MM.1S (cell line): ENCODE data around the gene LNP1.

ENCODE experiments used
- DNase-seq: peaks from one replicate; pipeline ENCODE4 v3.0.0-alpha.2; 2015
- H2AFZ ChIP-seq: fragments of 300-600 bp; sonication (generic); 2 replicates; pipeline ENCODE4 v1.6.0; 2016; ENCODE audit warnings: antibody characterized with exemption, low read length
- H3F3A ChIP-seq: fragments of 300-600 bp; sonication (generic); 2 replicates; pipeline ENCODE4 v1.6.1; 2016; ENCODE audit warnings: mild to moderate bottlenecking, antibody characterized with exemption, low read length, moderate library complexity, mixed read lengths; ENCODE audit not compliant: insufficient read depth
- H3K27ac ChIP-seq: fragments of 300-600 bp; sonication (generic); 2 replicates; pipeline ENCODE4 v1.5.1; 2016; ENCODE audit warnings: mild to moderate bottlenecking, low read length
- H3K27me3 ChIP-seq: fragments of 300-600 bp; sonication (generic); replicated peaks from 2 replicates; pipeline ENCODE4 v1.6.0; 2016; ENCODE audit warnings: low read length; ENCODE audit not compliant: insufficient read depth
- H3K36me3 ChIP-seq: fragments of 300-600 bp; sonication (generic); replicated peaks from 2 replicates; pipeline ENCODE4 v1.6.1; 2016; ENCODE audit warnings: mild to moderate bottlenecking, low read length, mixed read lengths; ENCODE audit not compliant: insufficient read depth
- H3K4me1 ChIP-seq: fragments of 300-600 bp; sonication (generic); 2 replicates; pipeline ENCODE4 v1.6.1; 2016; ENCODE audit warnings: low read length, mixed read lengths
- H3K4me2 ChIP-seq: fragments of 300-600 bp; sonication (generic); 2 replicates; pipeline ENCODE4 v1.6.0; 2016; ENCODE audit warnings: low read depth, low read length
- H3K4me3 ChIP-seq: fragments of 300-600 bp; sonication (generic); 2 replicates; pipeline ENCODE4 v1.5.1; 2016; ENCODE audit warnings: low read length, mixed read lengths
- H3K79me2 ChIP-seq: fragments of 300-600 bp; sonication (generic); 2 replicates; pipeline ENCODE4 v1.6.1; 2016; ENCODE audit warnings: mixed run types, low read length, mixed read lengths
- H3K9ac ChIP-seq: fragments of 300-600 bp; sonication (generic); 2 replicates; pipeline ENCODE4 v1.6.1; 2016; ENCODE audit warnings: low read length, mixed read lengths
- H3K9me2 ChIP-seq: fragments of 300-600 bp; sonication (generic); replicated peaks from 2 replicates; pipeline ENCODE4 v1.6.1; 2016; ENCODE audit warnings: mild to moderate bottlenecking, low read length, mixed read lengths; ENCODE audit not compliant: insufficient read depth
- H3K9me3 ChIP-seq: fragments of 300-600 bp; sonication (generic); replicated peaks from 2 replicates; pipeline ENCODE4 v1.6.1; 2016; ENCODE audit warnings: mild to moderate bottlenecking, low read length, mixed read lengths; ENCODE audit not compliant: insufficient read depth
- H4K20me1 ChIP-seq: fragments of 300-600 bp; sonication (generic); 2 replicates; pipeline ENCODE4 v1.6.1; 2016; ENCODE audit warnings: mild to moderate bottlenecking, low read length, moderate library complexity, mixed read lengths; ENCODE audit not compliant: insufficient read depth
- EZH2 ChIP-seq: fragments of 300-600 bp; sonication (generic); optimal IDR thresholded peaks from 2 replicates; pipeline ENCODE3; 2017; ENCODE audit warnings: low read depth, mild to moderate bottlenecking, antibody characterized with exemption, low read length, mixed read lengths
- EZH2phosphoT487 ChIP-seq: fragments of 300-600 bp; sonication (generic); IDR thresholded peaks from 2 replicates; pipeline ENCODE4 v1.6.1; 2018; ENCODE audit warnings: antibody characterized with exemption, low read length
- TF ChIP-seq, protein P1 (sequence below): fragments of 300-600 bp; sonication (generic); IDR thresholded peaks from 2 replicates; pipeline ENCODE4 v1.5.1; 2016; ENCODE audit warnings: antibody characterized with exemption, low read length, mixed read lengths

LNP1 gene

DNA sequence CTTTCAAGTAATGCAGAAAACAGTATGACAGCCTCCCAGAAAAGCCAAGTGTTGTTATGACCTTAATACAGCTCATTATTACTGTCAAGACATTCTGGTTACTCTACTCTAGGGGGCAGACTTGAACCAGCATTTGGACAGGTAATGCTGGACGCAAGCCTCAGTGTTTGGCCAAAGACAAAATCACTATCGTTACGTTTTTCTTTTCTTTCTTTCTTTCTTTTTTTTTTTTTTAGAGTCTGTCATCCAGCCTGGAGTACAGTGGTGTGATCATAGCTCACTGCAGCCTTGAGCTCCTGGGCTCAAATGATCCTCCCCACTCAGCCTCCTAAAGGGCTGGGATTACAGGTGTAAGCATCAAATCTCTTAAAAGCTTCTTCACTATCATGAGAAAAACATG, 61.7 kb downstream of the LNP1 start:
- Histone ChIP-seq H3K27ac (no peak overlapping the region), H2AFZ (peak overlapping the region; percentile 30), H3K4me3 (no peak overlapping the region), H3K27me3 (no peaks in the 10 kb centered on the region), H3K4me2 (no peak overlapping the region; the same call in 1 of the 2 replicates), H3K9ac (no peak overlapping the region), H3K79me2 (no peaks in the 10 kb centered on the region), H3K9me3 (no peaks in the 10 kb centered on the region), H3K4me1 (peaks cover 6% of the 10 kb centered on the region; the same call in 1 of the 2 replicates), H4K20me1 (no peaks in the 10 kb centered on the region), H3K36me3 (no peaks in the 10 kb centered on the region), H3F3A (no peaks in the 10 kb centered on the region), H3K9me2 (no peaks in the 10 kb centered on the region)
- DNase-seq: peak; percentile 74
- TF ChIP-seq, protein P1, sequence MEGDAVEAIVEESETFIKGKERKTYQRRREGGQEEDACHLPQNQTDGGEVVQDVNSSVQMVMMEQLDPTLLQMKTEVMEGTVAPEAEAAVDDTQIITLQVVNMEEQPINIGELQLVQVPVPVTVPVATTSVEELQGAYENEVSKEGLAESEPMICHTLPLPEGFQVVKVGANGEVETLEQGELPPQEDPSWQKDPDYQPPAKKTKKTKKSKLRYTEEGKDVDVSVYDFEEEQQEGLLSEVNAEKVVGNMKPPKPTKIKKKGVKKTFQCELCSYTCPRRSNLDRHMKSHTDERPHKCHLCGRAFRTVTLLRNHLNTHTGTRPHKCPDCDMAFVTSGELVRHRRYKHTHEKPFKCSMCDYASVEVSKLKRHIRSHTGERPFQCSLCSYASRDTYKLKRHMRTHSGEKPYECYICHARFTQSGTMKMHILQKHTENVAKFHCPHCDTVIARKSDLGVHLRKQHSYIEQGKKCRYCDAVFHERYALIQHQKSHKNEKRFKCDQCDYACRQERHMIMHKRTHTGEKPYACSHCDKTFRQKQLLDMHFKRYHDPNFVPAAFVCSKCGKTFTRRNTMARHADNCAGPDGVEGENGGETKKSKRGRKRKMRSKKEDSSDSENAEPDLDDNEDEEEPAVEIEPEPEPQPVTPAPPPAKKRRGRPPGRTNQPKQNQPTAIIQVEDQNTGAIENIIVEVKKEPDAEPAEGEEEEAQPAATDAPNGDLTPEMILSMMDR: peak; percentile 77
- TF ChIP-seq EZH2: no peak

GRCh38 chr3:100463646-100464155, 62.4 kb downstream of the LNP1 start:
- Histone ChIP-seq H4K20me1 (no peaks in the 10 kb centered on the region), H3K36me3 (no peaks in the 10 kb centered on the region), H3K79me2 (no peaks in the 10 kb centered on the region), H3K9me2 (no peaks in the 10 kb centered on the region), H3K4me3 (no peak overlapping the region), H3K4me1 (peaks cover 6% of the 10 kb centered on the region; the same call in 1 of the 2 replicates), H3K27ac (no peak overlapping the region), H3F3A (no peaks in the 10 kb centered on the region), H3K9ac (no peak overlapping the region), H3K4me2 (no peak overlapping the region), H2AFZ (peak overlapping the region; percentile 30; the same call in 1 of the 2 replicates), H3K27me3 (no peaks in the 10 kb centered on the region), H3K9me3 (no peaks in the 10 kb centered on the region)
- TF ChIP-seq, protein P1: no peak
- TF ChIP-seq EZH2phosphoT487 (no peak), EZH2 (no peak)
- no peak for DNase-seq

DNA sequence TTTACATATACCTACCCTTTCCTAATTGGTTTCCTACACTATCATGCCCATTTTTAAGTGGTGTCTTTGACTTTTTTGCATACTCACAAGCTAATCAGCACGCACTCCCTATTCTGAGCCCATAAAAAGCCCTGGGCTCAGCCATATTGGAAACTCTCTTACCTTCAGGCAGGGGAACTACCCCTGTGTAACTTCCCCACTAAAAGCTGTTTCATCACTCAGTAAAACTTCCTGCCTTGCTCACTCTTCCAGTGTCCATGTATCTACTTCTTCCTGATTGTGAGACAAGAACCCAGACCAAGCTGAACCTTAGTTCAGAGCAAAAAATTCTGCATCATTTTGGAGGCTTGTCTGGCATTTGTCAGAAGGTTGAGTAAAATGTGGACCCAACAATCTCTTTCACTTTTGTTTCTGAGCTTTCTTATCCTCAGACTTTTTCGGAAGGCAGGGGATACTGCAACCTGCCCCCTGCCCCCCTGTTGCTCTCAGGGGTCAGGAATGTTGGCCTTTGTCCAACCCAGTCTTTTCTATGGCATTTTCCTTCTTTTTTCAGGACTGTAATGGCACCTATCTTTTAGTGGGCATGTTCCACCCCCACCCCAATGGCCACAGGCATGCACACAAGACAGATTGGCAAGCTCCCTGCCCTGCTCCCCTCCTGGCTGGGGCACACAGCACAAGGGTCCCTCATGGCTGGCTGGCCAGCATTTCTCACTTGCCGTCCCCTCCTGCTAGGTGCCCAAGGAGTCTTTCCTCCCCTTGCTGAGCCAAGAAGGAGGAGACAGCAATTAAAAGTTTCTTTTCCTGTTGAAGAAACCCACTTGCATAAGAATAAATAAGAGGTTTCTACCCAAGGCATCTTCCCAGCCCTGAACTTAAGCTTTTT, 64.8 kb downstream of the LNP1 start:
- H3K36me3 ChIP-seq: no peaks in the 10 kb centered on the region
- H3K27me3 ChIP-seq: no peaks in the 10 kb centered on the region
- no peaks in the 10 kb centered on the region for H3K9me3 ChIP-seq
- peak overlapping the region; percentile 71 for H3K4me2 ChIP-seq
- peak overlapping the region; percentile 40 for H3K4me3 ChIP-seq
- no peaks in the 10 kb centered on the region for H3K79me2 ChIP-seq
- peaks cover 6% of the 10 kb centered on the region; the same call in 1 of the 2 replicates for H3K4me1 ChIP-seq
- peak overlapping the region; percentile 95 for H2AFZ ChIP-seq
- no peaks in the 10 kb centered on the region for H3K9me2 ChIP-seq
- no peaks in the 10 kb centered on the region for H3F3A ChIP-seq
- H3K27ac ChIP-seq: peak overlapping the region; percentile 40; the same call in 1 of the 2 replicates
- H3K9ac ChIP-seq: peak overlapping the region; percentile 21; the same call in 1 of the 2 replicates
- TF ChIP-seq EZH2phosphoT487: no peak
- no peak for TF ChIP-seq EZH2
- TF ChIP-seq, protein P1: no peak
- DNase-seq: peak; percentile 50
- no peaks in the 10 kb centered on the region for H4K20me1 ChIP-seq
